GM21367 (cell line): ENCODE measurements around the gene GAPVD1.
"Not testable (repeated sequence)": the region's sequence is repeated elsewhere in the genome, so short reads cannot be mapped to it uniquely, and the experiment has no call there.

Experiments used
- ATAC-seq: cut with Tn5 transposase; IDR thresholded peaks from one replicate; pipeline ENCODE4 v1.9.1; 2021; ENCODE audit not compliant: unreplicated experiment

Gene GAPVD1

GRCh38 chr9:125297917-125298316, 36.3 kb downstream of the GAPVD1 start:
- no peak for ATAC-seq

GRCh38 chr9:125302241-125302640, 40.6 kb downstream of the GAPVD1 start:
- no peak for ATAC-seq

DNA sequence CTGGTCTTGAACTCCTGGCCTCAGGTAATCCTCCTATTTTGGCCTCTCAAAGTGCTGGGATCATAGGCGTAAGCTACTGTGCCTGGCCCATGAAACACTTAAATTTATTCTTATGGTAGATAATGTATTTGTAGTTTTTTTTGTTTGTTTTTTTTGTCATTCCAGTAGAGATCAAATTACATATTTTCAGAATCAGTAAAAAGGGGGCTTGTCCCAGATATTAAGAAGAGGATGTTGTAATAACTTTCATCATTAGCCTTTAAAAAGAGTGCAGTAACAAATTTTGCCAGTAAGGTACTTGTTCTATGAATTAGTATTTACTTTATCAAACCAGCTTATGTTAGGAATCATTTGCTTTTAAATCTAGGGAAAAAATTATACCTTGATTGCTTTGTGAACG, 42.6 kb downstream of the GAPVD1 start:
- ATAC-seq, result no peak

- ATAC-seq, result no peak
Observed at GRCh38 chr9:125312411-125312810, 50.8 kb downstream of the GAPVD1 start.

DNA sequence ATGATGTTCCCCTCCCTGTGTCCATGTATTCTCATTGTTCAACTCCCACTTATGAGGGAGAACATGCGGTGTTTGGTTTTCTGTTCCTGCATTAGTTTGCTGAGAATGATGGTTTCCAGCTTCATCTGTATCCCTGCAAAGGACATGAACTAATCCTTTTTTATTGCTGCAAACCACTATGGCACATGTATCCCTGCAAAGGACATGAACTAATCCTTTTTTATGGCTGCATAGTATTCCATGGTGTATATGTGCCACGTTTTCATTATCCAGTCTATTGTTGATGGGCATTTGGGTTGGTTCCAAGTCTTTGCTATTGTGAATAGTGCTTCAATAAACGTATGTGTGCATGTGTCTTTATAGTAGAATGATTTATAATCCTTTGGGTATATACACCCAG, 54.7 kb downstream of the GAPVD1 start:
- ATAC-seq, result not testable (repeated sequence)

DNA sequence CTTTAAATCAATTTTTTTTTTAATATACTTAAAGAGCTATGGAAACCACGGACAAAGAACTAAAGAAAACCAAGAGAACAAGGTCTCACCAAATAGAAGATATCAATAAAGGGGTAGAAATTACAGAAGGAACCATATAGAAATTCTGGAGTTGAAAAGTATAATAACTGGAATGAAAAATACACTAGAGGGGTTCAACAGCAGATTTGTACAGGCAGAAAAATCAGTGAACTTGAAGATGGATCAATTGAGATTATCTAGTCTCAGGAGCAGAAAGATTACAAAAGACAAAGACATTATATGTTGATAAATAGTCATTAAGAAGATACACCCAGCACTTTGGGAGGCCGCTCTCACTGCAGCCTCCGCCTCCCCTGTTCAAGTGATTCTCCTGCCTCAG, 56.1 kb downstream of the GAPVD1 start:
- ATAC-seq, result no peak

DNA sequence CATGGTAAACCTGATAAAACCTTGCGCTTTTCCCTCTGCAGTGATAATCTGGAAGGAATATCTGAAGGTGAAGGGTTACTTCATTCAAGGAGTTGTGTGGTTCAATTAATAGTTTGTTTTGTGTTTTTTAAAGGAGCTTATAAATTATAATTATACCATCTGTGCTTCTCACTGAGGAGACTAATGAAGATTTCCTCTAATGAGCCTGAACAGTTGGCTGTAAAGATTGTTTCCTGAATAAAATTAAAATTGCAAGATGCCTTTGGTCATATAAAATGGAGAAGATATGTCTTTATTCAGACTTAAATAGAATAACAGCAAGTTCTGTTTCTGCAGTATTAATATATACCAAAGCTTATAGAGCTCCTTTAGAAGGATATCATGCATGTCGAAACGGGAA, 59.9 kb downstream of the GAPVD1 start:
- no peak for ATAC-seq

- no peak for ATAC-seq
Observed at GRCh38 chr9:125323615-125324014, 62.0 kb downstream of the GAPVD1 start.

GRCh38 chr9:125325826-125326225, 64.2 kb downstream of the GAPVD1 start:
- no peak for ATAC-seq

GRCh38 chr9:125329978-125330377, 68.4 kb downstream of the GAPVD1 start:
- no peak for ATAC-seq

- ATAC-seq, result no peak
Observed at GRCh38 chr9:125330587-125330986, 69.0 kb downstream of the GAPVD1 start.

- ATAC-seq, result peak; percentile 64
Observed at GRCh38 chr9:125332527-125332926, 70.9 kb downstream of the GAPVD1 start.

DNA sequence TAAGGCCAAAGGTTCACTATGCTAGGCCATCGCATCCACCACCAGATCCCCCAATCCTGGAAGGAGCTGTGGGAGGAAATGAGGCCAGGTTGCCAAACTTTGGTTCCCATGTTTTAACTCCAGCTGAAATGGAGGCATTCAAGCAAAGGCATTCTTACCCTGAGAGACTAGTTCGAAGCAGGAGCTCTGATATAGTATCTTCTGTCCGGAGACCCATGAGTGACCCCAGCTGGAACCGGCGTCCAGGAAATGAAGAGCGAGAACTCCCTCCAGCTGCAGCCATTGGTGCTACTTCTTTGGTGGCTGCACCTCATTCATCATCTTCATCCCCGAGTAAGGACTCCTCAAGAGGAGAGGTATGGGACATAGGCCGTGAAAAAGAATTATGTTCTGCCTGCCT, 75.6 kb downstream of the GAPVD1 start:
- no peak for ATAC-seq

- no peak for ATAC-seq
Observed at GRCh38 chr9:125338929-125339328, 77.3 kb downstream of the GAPVD1 start.

GRCh38 chr9:125341566-125341965, 79.9 kb downstream of the GAPVD1 start:
- ATAC-seq, result no peak

- ATAC-seq, result no peak
Observed at GRCh38 chr9:125343518-125344275, 82.1 kb downstream of the GAPVD1 start.

GRCh38 chr9:125346080-125346732, 84.6 kb downstream of the GAPVD1 start:
- no peak for ATAC-seq

GRCh38 chr9:125355601-125356000, 94.0 kb downstream of the GAPVD1 start:
- ATAC-seq, result no peak

GRCh38 chr9:125356032-125356431, 94.4 kb downstream of the GAPVD1 start:
- ATAC-seq, result no peak

- ATAC-seq, result no peak
Observed at GRCh38 chr9:125359011-125359410, 97.4 kb downstream of the GAPVD1 start.

DNA sequence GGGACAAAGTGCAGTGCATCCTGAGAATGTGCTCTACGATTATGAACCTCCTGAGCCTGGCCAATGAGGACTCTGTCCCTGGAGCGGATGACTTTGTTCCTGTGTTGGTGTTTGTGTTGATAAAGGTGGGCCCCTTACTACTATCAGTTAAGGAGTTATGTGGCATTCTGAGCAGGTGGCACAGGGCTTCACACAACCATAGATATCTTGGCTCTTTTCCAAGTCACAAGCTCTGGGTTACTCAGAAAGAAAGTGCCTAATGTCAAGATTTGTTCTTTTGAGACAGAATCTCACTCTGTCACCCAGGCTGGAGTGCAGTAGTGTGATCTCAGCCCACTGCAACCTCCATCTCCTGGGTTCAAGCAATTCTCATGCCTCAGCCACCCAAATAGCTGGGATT, 99.0 kb downstream of the GAPVD1 start:
- ATAC-seq, result no peak

DNA sequence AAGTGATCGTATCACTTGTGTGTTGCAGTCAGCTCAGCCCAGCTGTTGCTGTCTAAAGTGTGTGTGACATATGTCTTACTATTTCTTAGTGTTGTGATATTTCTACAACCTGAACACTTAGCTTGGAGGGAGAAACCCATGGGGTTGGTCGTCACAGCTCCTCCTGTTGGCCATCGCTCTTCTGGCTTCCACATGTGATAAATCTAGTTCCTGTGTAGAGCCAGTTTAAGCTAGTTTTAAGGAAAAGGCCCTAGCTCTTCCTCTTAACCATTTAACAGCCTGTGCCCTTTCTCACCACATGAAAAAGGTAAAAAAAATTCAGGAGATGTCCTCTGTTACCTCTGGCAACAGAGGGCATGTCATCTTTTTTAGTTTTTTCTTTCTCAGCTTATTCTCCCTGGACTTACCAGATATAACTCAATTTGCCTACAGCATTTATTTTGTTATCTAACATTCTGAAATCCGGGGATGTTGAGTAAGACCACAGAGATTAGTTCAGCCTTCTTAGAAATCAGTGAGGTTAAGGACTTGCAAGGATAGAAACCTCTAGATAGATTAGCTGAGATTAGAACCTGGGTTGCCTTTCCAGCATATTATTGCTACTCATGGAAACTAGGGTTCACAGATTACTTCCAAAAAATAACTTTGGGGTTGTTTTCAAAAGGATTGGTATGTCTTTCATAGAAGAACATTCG, 100.4 kb downstream of the GAPVD1 start:
- ATAC-seq, result no peak
